Measurements from ENCODE around the gene SETD7.

Gene SETD7

DNA sequence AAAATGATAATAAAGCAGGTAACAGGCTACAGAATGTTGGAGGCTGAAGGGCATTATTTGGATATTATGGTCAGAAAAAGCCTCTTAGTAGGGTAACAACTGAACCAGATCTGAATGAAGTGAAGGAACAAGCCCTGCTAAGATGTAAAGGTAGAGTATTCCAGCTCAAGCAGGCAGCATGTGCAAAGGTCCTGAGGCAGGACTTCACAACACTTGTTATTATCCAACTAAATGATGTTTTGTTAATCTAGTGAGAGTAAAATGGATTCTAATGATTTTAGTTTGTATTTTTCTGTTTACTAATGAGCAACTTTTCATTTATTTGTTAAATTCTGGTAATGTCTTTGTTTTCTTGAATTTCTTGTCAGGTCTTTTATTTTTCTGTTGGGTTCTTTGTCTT lies 66.4 kb downstream of the SETD7 start:
- TF ChIP-seq CTCF (IDR thresholded peaks at IDR 0.05; ENCODE audit: control extremely low read depth, extremely low read depth, low read depth, missing control alignments) = no peak
- POLR2A ChIA-PET = no interaction called here
- DNase-seq (ENCODE audit: extremely low spot score) = no peak
- CTCF ChIA-PET = no interaction called here

DNA sequence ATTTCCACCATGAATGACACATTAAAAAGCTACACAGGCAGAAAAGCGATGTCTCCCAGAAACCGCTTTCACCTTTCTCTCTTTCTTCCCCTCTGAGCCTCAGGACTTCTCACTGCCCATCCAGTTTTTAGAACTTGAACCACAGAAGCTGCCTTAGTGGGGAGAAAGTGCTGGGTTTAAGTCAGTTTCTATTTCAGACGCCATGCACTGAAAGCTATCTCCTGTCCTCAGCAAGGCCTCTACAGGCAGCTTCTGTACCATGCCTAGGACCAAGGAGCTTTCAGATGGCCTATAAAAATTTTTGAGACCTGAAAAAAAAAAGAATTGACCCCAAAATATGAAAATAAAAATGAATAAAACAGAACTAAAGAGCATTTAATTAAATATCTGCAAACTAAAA lies 67.6 kb downstream of the SETD7 start:
- DNase-seq (ENCODE audit: extremely low spot score) = no peak
- CTCF ChIA-PET = interaction anchor here (1.1 to 1.3 kb wide), 2 partner anchors 9 to 13 kb away, joined by 3 to 5 read pairs; no protein-coding TSS in a partner anchor
- POLR2A ChIA-PET = no interaction called here
- no peak for TF ChIP-seq CTCF (IDR thresholded peaks at IDR 0.05; ENCODE audit: control extremely low read depth, extremely low read depth, low read depth, missing control alignments)

GRCh38 chr4:139484783-139485311 lies 71.2 kb downstream of the SETD7 start:
- ChIA-PET CTCF (interaction anchor here (1.2 kb wide), 1 partner anchor 12 kb away, joined by 3 read pairs; no protein-coding TSS in a partner anchor), POLR2A (no interaction called here)
- no peak for DNase-seq (ENCODE audit: extremely low spot score)
- TF ChIP-seq CTCF (IDR thresholded peaks at IDR 0.05; ENCODE audit: control extremely low read depth, extremely low read depth, low read depth, missing control alignments) = no peak

- no peak for TF ChIP-seq CTCF (IDR thresholded peaks at IDR 0.05; ENCODE audit: control extremely low read depth, extremely low read depth, low read depth, missing control alignments)
- CTCF ChIA-PET = no interaction called here
- POLR2A ChIA-PET = no interaction called here
- no peak for DNase-seq (ENCODE audit: extremely low spot score)
Measured at GRCh38 chr4:139483000-139483399, 73.0 kb downstream of the SETD7 start.

DNA sequence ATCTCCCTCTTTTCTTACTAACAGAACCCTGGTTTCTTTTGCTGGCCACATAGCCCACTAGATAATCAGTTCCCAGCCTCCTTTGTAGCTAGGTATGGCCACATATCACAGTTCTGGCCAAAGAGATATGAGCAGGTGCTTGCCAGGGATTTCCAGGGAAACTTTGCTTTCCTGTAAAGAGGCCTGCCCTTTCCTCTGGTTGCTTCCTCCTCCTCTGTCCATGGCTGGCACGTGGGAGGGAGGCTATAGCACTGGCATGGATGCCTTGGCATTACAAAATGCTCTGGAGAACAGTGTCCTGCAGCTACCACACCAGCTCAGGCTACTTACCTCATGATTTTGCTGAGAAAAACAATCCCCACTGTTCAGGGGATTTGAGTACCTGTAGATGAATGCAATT lies 74.6 kb downstream of the SETD7 start:
- ChIA-PET POLR2A (no interaction called here), CTCF (interaction anchor here (1.2 kb wide), 1 partner anchor 10 kb away, joined by 3 read pairs; no protein-coding TSS in a partner anchor)
- no peak for DNase-seq (ENCODE audit: extremely low spot score)
- no peak for TF ChIP-seq CTCF (IDR thresholded peaks at IDR 0.05; ENCODE audit: control extremely low read depth, extremely low read depth, low read depth, missing control alignments)

GRCh38 chr4:139476363-139476762 lies 79.7 kb downstream of the SETD7 start:
- no peak for TF ChIP-seq CTCF (IDR thresholded peaks at IDR 0.05; ENCODE audit: control extremely low read depth, extremely low read depth, low read depth, missing control alignments)
- ChIA-PET CTCF (interaction anchor here (0.9 to 1.1 kb wide), 2 partner anchors 11 to 86 kb away, joined by 3 to 4 read pairs; no protein-coding TSS in a partner anchor), POLR2A (no interaction called here)
- no peak for DNase-seq (ENCODE audit: extremely low spot score)
